GM18498 (cell line): Measurements from ENCODE around the gene DENND6B.

ENCODE experiments used
- ATAC-seq: cut with Tn5 transposase; IDR thresholded peaks from one replicate; pipeline ENCODE4 v1.9.1; 2021; ENCODE audit warnings: mild to moderate bottlenecking, moderate library complexity; ENCODE audit not compliant: unreplicated experiment

Gene DENND6B

DNA sequence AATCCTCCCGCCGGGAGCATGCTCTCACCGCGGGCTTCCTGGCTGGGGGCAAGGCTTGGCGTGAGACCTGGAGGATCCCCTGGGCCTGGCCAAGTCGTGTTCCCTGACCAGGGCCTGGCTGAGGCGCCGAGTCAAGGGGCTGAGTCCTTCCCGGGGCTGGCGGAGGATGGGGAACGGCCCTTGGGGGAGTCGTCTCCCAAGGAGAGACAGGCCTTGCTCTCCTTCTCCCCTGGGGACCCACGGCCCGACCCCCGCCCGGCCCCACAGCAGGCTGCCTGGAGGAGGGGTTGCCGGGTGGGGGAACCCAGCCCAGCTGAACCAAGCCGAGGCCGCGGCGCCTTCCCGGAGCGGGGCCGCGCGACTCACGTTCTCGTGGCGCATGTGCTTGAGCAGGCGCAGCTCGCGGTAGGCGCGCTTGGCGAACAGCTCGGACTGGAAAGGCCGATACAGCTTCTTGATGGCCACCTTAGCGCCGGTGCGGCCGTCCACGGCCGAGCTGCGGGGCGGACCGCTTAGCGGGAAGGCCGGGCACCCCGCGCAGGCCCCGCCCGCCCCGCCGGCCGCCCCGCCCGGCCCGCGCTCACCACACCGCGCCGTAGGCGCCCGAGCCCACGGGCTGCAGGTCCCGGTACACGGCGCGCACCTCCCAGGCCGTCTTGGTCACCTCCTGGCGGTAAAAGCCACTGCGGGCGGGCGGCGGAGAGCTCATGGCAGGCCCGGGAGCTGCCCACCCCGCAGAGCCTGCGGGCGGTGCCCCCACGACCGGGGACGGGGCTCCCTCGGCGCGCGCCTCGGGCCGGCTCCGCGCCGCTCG lies 65.8 kb downstream of the DENND6B start:
- no peak for ATAC-seq

GRCh38 chr22:50260434-50260800 lies 66.4 kb downstream of the DENND6B start:
- ATAC-seq: no peak

DNA sequence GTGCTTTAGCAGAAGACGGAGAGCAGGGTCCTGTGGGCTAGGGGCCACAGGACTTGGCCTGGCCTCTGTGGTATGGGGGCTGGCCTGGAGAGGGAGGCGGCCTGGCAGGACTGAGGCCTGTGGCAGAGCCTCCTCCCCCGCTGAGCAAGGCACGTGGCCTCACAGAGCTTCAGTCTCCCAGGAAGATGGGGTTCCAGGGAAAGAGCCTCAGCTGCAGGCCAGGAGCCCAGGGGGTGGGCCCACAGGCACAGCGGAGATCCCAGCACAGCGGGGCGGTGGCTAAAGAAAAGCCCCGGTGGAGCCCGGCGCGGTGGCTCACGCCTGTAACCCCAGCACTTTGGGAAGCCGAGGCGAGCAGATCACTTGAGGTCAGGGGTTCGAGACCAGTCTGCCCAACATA lies 67.5 kb downstream of the DENND6B start:
- ATAC-seq: no peak
